Activated B cell treated with CpG ODN at 0.5 μM for 24 hours (primary cell): ENCODE measurements around the gene RIN3. TPM values are rescaled to one million over a fixed set of nuclear protein-coding genes. Genes with fewer than 3 reads are reported as not detected.

ENCODE experiments used
- ATAC-seq: fragments of 200-7000 bp; cut with Tn5 transposase; one replicate; pipeline ENCODE4 v1.10.0; 2021; ENCODE audit warnings: low read depth, mild to moderate bottlenecking, moderate library complexity
- CTCF ChIA-PET: fragments of 350-600 bp; sonication (Branson Sonifier 250); formaldehyde crosslinking; loops from one replicate; lab custom pipeline; 2021; ENCODE audit warnings: antibody characterized with exemption; lab: Charles Lee
- POLR2A ChIA-PET: fragments of 350-600 bp; sonication (Branson Sonifier 250); formaldehyde crosslinking; loops from one replicate; lab custom pipeline; 2021; ENCODE audit warnings: antibody characterized with exemption; lab: Charles Lee
- DNase-seq: peaks from one replicate; pipeline ENCODE4 v3.0.0; 2022
- H3K27ac Mint-ChIP-seq: one replicate; pipeline ENCODE4 v1.8.0; 2020; ENCODE audit warnings: mixed read lengths
- H3K27me3 Mint-ChIP-seq: one replicate; pipeline ENCODE4 v1.8.0; 2021; ENCODE audit warnings: mixed read lengths
- H3K36me3 Mint-ChIP-seq: one replicate; pipeline ENCODE4 v1.8.0; 2021; ENCODE audit warnings: low read depth, mixed read lengths
- H3K4me1 Mint-ChIP-seq: one replicate; pipeline ENCODE4 v1.8.0; 2021; ENCODE audit warnings: mixed read lengths
- H3K4me3 Mint-ChIP-seq: one replicate; pipeline ENCODE4 v1.8.0; 2020; ENCODE audit warnings: mild to moderate bottlenecking, mixed read lengths
- H3K9me3 Mint-ChIP-seq: one replicate; pipeline ENCODE4 v1.8.0; 2020; ENCODE audit warnings: mixed read lengths
- intact Hi-C: fragments of 100-400 bp; cut with micrococcal nuclease; formaldehyde crosslinking; loops from one replicate; pipeline ENCODE4 v1.15.1; 2024
- total RNA-seq: library from RNA; stranded (reverse); gene quantifications from 2 replicates; pipeline ENCODE4 v1.2.3, GENCODE V29; 2022
- TF ChIP-seq, protein P1 (sequence below): fragments of 200-600 bp; IDR thresholded peaks from one replicate; pipeline ENCODE4 v1.8.0; 2022; ENCODE audit warnings: antibody characterized with exemption, mild to moderate bottlenecking

The RIN3 gene
- total RNA-seq, 1 donor from 2014 or later: 62.6 TPM

GRCh38 chr14:92475451-92476187, 38.0 kb upstream of the RIN3 start:
- POLR2A ChIA-PET: interaction anchor here (0.6 kb wide), 1 partner anchor 205 kb away, joined by 7 read pairs; no protein-coding TSS in a partner anchor
- H3K4me3 Mint-ChIP-seq: no peak overlapping the region
- peaks cover 6% of the 10 kb centered on the region for H3K9me3 Mint-ChIP-seq
- TF ChIP-seq, protein P1, sequence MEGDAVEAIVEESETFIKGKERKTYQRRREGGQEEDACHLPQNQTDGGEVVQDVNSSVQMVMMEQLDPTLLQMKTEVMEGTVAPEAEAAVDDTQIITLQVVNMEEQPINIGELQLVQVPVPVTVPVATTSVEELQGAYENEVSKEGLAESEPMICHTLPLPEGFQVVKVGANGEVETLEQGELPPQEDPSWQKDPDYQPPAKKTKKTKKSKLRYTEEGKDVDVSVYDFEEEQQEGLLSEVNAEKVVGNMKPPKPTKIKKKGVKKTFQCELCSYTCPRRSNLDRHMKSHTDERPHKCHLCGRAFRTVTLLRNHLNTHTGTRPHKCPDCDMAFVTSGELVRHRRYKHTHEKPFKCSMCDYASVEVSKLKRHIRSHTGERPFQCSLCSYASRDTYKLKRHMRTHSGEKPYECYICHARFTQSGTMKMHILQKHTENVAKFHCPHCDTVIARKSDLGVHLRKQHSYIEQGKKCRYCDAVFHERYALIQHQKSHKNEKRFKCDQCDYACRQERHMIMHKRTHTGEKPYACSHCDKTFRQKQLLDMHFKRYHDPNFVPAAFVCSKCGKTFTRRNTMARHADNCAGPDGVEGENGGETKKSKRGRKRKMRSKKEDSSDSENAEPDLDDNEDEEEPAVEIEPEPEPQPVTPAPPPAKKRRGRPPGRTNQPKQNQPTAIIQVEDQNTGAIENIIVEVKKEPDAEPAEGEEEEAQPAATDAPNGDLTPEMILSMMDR: no peak
- CTCF ChIA-PET: no interaction called here
- H3K27me3 Mint-ChIP-seq: peaks cover 1% of the 10 kb centered on the region
- H3K36me3 Mint-ChIP-seq: no peaks in the 10 kb centered on the region
- ATAC-seq (no peak), DNase-seq (no peak)
- intact Hi-C loops: no loop called here
- peaks cover 3% of the 10 kb centered on the region for H3K4me1 Mint-ChIP-seq
- H3K27ac Mint-ChIP-seq: no peak overlapping the region

DNA sequence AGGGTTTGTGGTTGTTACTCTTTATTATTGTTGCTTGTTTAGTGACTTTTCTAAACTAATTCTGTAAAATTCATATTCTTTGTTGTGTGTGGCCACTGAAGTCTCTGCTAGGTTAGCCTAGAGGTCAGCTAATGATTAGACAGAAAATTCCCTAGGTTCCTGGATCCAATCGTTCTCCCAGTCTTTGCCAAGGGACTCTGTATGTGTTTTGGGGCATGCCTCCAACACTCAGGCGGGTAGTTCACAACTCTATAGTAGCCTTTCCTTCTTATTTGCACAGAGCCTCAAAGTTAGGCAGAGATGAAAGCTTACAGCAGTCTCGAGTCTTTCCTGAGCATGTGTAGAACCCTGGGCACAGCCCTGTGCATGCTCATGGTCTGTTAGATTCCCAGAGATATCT, 32.7 kb upstream of the RIN3 start:
- Mint-ChIP-seq H3K27me3 (peaks cover 23% of the 10 kb centered on the region), H3K4me3 (no peak overlapping the region), H3K36me3 (no peaks in the 10 kb centered on the region), H3K4me1 (no peaks in the 10 kb centered on the region), H3K27ac (no peak overlapping the region), H3K9me3 (peaks cover 6% of the 10 kb centered on the region)
- TF ChIP-seq, protein P1: no peak
- CTCF ChIA-PET: no interaction called here
- POLR2A ChIA-PET: no interaction called here
- ATAC-seq: no peak
- intact Hi-C loops: no loop called here
- no peak for DNase-seq

DNA sequence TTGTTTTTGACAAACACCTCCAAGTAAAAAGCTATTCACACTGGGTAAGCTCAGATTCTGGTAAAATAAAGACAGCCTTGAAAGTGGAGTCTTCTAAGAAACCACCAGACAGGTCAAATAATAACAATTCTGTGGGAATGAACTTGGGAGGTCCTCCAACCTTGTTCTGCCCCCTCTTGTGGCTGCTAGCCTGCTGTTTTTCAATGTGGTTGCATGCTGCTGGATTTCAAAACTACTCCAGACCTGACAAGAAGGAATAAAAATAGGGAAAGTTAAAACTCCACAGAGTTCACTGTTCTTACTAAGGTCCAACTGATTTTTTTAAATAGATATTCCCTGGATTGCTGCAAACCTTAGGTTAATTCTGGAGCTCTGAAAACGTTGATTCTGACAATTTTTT, 32.2 kb upstream of the RIN3 start:
- Mint-ChIP-seq H3K36me3 (no peaks in the 10 kb centered on the region), H3K4me3 (no peak overlapping the region), H3K4me1 (no peaks in the 10 kb centered on the region), H3K27ac (no peak overlapping the region), H3K9me3 (peaks cover 6% of the 10 kb centered on the region), H3K27me3 (peaks cover 25% of the 10 kb centered on the region)
- intact Hi-C loops: no loop called here
- CTCF ChIA-PET: no interaction called here
- no peak for ATAC-seq
- TF ChIP-seq, protein P1: no peak
- DNase-seq: no peak
- POLR2A ChIA-PET: no interaction called here

DNA sequence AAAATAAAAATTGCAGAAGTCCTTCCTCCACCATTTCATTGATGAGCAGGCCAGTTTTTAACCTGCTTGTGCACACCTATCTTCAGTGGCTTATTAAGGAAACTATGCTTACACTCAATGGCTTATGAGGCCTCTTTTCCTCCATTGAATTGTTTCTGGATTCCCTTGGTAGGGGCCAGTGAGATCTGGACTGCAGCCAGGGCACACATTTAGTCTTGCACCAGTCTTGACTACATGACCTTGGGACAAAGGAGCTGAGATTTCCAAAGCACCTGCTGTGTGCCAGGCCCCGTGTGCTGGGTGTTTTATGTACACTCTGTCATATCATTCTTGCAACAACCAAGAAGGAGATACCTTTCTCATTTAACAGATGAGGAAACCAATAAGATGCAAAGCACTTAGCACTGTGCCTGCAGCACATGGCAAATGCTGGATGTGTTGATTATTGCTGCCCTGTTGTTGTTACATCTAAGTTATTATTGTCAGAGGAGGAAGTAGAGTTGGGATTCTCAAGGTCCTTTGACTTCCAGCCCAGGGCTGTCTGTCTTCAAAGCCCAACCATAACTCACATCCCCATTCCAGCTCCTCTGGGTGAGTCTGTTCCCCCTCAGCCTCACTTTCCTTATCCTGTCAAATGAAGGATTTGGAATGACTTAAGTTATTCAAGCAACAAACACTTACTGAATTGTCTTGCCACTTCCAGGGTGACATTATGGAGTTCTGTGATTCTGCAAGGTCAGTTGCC, 31.6 kb upstream of the RIN3 start:
- ATAC-seq (no peak), DNase-seq (no peak)
- H3K27ac Mint-ChIP-seq: no peak overlapping the region
- H3K4me3 Mint-ChIP-seq: no peak overlapping the region
- CTCF ChIA-PET: interaction anchor here (0.8 kb wide), 1 partner anchor 16 kb away, joined by 3 read pairs; no protein-coding TSS in a partner anchor
- intact Hi-C loops: no loop called here
- POLR2A ChIA-PET: no interaction called here
- H3K27me3 Mint-ChIP-seq: peaks cover 27% of the 10 kb centered on the region
- TF ChIP-seq, protein P1: no peak
- no peaks in the 10 kb centered on the region for H3K4me1 Mint-ChIP-seq
- H3K9me3 Mint-ChIP-seq: peaks cover 6% of the 10 kb centered on the region
- H3K36me3 Mint-ChIP-seq: no peaks in the 10 kb centered on the region
